WERI-Rb-1 (cell line): ENCODE data around the gene WDR36.

Source experiments
- DNase-seq: peaks from one replicate; pipeline ENCODE4 v3.0.0-alpha.2; 2020
- H3K27ac ChIP-seq: fragments of 250-450 bp; sonication (Bioruptor Pico); 2 replicates; pipeline ENCODE4 v1.5.1; 2020; ENCODE audit warnings: mild to moderate bottlenecking, moderate library complexity
- H3K27me3 ChIP-seq: fragments of 250-450 bp; sonication (Bioruptor Pico); 2 replicates; pipeline ENCODE4 v1.5.1; 2021; ENCODE audit warnings: mild to moderate bottlenecking, low read depth, moderate library complexity; ENCODE audit not compliant: insufficient read depth, severe bottlenecking
- H3K36me3 ChIP-seq: fragments of 250-450 bp; sonication (Bioruptor Pico); 2 replicates; pipeline ENCODE4 v1.5.1; 2020; ENCODE audit warnings: mild to moderate bottlenecking, moderate library complexity
- H3K4me3 ChIP-seq: 2 replicates; pipeline ENCODE4 v1.5.1; 2011; ENCODE audit warnings: low read depth, mild to moderate bottlenecking, control low read depth, low read length
- H3K9me3 ChIP-seq: fragments of 250-450 bp; sonication (Bioruptor Pico); 2 replicates; pipeline ENCODE4 v1.5.1; 2021; ENCODE audit warnings: mild to moderate bottlenecking, moderate library complexity; ENCODE audit not compliant: severe bottlenecking
- TF ChIP-seq, protein P1 (sequence below): IDR thresholded peaks from 2 replicates; pipeline ENCODE4 v1.5.1; 2011; ENCODE audit warnings: low read depth, mild to moderate bottlenecking, control low read depth, inconsistent platforms, low read length

The WDR36 gene

DNA sequence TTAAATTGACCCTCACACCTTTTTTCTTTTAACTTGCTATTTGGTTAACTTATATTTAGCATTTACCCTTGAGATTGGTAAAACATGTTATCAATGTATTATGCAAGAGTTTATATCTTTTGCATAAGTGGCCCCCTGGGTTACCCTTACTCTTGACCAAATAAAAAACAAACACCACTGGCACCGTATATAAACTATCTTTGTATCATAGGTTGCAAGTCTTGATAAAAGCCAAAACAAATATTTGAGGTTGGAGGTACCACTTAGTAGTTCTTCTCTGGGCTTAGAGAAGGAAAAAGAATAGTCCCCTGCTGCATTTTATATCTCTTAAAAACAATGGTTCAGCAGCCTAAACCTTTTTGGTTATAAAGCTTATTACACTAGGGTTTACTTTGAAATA is 61.3 kb downstream of the WDR36 start:
- H3K27ac ChIP-seq = no peak overlapping the region
- H3K36me3 ChIP-seq = no peaks in the 10 kb centered on the region
- TF ChIP-seq, protein P1, sequence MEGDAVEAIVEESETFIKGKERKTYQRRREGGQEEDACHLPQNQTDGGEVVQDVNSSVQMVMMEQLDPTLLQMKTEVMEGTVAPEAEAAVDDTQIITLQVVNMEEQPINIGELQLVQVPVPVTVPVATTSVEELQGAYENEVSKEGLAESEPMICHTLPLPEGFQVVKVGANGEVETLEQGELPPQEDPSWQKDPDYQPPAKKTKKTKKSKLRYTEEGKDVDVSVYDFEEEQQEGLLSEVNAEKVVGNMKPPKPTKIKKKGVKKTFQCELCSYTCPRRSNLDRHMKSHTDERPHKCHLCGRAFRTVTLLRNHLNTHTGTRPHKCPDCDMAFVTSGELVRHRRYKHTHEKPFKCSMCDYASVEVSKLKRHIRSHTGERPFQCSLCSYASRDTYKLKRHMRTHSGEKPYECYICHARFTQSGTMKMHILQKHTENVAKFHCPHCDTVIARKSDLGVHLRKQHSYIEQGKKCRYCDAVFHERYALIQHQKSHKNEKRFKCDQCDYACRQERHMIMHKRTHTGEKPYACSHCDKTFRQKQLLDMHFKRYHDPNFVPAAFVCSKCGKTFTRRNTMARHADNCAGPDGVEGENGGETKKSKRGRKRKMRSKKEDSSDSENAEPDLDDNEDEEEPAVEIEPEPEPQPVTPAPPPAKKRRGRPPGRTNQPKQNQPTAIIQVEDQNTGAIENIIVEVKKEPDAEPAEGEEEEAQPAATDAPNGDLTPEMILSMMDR = no peak
- no peaks in the 10 kb centered on the region for H3K27me3 ChIP-seq
- H3K9me3 ChIP-seq = no peaks in the 10 kb centered on the region
- H3K4me3 ChIP-seq = no peak overlapping the region
- DNase-seq = no peak

DNA sequence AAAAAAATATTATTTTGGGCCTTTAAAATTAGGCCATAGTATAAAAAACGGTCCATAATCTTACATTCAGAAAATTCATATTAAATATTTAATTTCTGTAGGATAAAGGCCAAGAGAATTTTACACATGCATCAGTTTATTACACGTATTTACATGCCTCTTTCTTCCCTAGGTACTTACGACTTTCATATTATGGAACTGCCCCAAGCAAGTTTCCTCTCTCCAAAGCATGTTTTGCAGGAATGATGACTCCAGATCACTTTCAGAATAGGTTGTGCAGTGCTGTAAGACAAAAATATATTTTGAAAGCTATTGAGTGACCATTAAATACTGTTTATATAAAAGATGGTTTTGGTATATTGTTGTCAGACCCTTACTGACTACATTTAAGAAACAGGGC is 61.8 kb downstream of the WDR36 start:
- no peak overlapping the region for H3K27ac ChIP-seq
- no peaks in the 10 kb centered on the region for H3K36me3 ChIP-seq
- no peaks in the 10 kb centered on the region for H3K27me3 ChIP-seq
- DNase-seq = no peak
- H3K4me3 ChIP-seq = no peak overlapping the region
- TF ChIP-seq, protein P1 = no peak
- no peaks in the 10 kb centered on the region for H3K9me3 ChIP-seq

DNA sequence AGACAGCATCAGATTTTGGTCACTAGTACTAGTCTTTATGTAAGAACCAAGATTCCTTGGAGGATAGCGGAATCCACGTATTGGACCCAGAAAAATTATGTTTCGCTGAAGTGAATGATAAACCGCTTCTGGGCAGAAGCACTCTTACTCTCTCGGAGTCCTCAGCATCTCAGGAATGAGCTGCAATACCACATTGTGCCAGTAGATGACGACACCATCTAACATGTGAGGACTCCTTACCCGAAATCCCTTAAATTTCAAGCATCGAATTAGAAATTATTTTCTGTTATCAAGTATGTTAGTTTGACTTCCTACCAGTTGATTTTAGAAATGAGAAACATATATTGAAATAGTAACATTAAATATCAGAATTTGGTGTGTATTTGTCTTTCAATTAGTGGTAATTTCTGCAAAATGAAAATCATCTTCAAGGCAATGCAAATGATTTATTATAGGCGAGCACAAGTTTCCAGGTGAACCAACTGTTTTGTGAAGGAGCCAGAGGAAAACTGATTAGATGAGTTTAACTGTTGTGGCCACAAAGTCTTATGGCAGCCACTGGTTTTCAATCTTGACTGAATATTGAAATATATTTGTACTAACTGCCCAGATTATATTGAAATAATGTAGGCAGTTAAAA is 66.1 kb downstream of the WDR36 start:
- peak; percentile 70 for DNase-seq
- TF ChIP-seq, protein P1 = peak; percentile 94
- Histone ChIP-seq H3K27me3 (no peaks in the 10 kb centered on the region), H3K4me3 (no peak overlapping the region), H3K36me3 (no peaks in the 10 kb centered on the region), H3K27ac (no peak overlapping the region), H3K9me3 (no peaks in the 10 kb centered on the region)

GRCh38 chr5:111159845-111160244 is 67.7 kb downstream of the WDR36 start:
- H3K27me3 ChIP-seq = no peaks in the 10 kb centered on the region
- no peak overlapping the region for H3K27ac ChIP-seq
- no peaks in the 10 kb centered on the region for H3K36me3 ChIP-seq
- no peak for DNase-seq
- TF ChIP-seq, protein P1 = no peak
- no peak overlapping the region for H3K4me3 ChIP-seq
- H3K9me3 ChIP-seq = no peaks in the 10 kb centered on the region

DNA sequence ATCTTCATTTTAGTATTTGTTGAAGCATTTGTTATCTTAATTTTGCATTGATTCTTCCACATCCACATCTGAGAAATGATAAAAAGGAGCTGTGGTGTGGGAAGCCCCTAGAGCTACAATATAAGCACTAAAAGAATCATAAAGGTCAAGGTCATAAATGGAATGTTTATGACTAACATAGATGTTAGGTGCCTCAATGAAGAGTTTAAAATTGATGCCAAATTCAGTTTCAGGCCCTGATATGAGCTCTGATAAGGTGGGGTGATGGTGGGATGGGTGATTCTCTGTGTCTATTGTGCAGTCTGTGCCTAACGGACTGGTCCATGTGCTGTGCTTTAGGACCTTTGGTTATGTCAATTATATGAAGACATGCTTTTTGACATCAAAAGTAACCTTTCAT is 70.9 kb downstream of the WDR36 start:
- TF ChIP-seq, protein P1 = no peak
- no peaks in the 10 kb centered on the region for H3K9me3 ChIP-seq
- no peak overlapping the region for H3K4me3 ChIP-seq
- DNase-seq = no peak
- no peaks in the 10 kb centered on the region for H3K36me3 ChIP-seq
- H3K27me3 ChIP-seq = no peaks in the 10 kb centered on the region
- H3K27ac ChIP-seq = no peak overlapping the region

GRCh38 chr5:111165058-111165457 is 72.9 kb downstream of the WDR36 start:
- DNase-seq = no peak
- H3K9me3 ChIP-seq = no peaks in the 10 kb centered on the region
- no peak overlapping the region for H3K4me3 ChIP-seq
- no peak overlapping the region for H3K27ac ChIP-seq
- TF ChIP-seq, protein P1 = no peak
- H3K27me3 ChIP-seq = no peaks in the 10 kb centered on the region
- H3K36me3 ChIP-seq = no peaks in the 10 kb centered on the region
